Astrocyte (in vitro differentiated cells and primary cell): ENCODE measurements around the gene LOC128125822.

Source experiments
- DNase-seq: peaks from one replicate; pipeline ENCODE4 v3.0.0-alpha.2; 2010; ENCODE audit warnings: low read depth
- FAIRE-seq: peaks from 2 replicates; lab custom pipeline; 2011; peaks lifted over from hg19 to GRCh38; lab: Jason Lieb, UNC
- H2AFZ ChIP-seq: 2 replicates; pipeline ENCODE4 v1.6.0; 2012; ENCODE audit warnings: low read depth, low read length, inconsistent platforms
- H3K27ac ChIP-seq: 2 replicates; pipeline ENCODE4 v1.5.1; 2011; ENCODE audit warnings: low read depth, low read length, inconsistent platforms
- H3K27me3 ChIP-seq: 2 replicates; pipeline ENCODE4 v1.6.0; 2011; ENCODE audit warnings: low read length, inconsistent platforms; ENCODE audit not compliant: insufficient read depth
- H3K36me3 ChIP-seq: 2 replicates; pipeline ENCODE4 v1.5.1; 2011; ENCODE audit warnings: low read length, inconsistent platforms; ENCODE audit not compliant: insufficient read depth
- H3K4me1 ChIP-seq: 2 replicates; pipeline ENCODE4 v1.5.1; 2011; ENCODE audit warnings: low read length, inconsistent platforms; ENCODE audit not compliant: insufficient read depth
- H3K4me2 ChIP-seq: 2 replicates; pipeline ENCODE4 v1.6.0; 2012; ENCODE audit warnings: low read length, inconsistent platforms
- H3K4me3 ChIP-seq: 2 replicates; pipeline ENCODE4 v1.5.1; 2011; ENCODE audit warnings: low read depth, mild to moderate bottlenecking, low read length, inconsistent platforms; ENCODE audit not compliant: insufficient read depth
- H3K79me2 ChIP-seq: 2 replicates; pipeline ENCODE4 v1.6.0; 2012; ENCODE audit warnings: mild to moderate bottlenecking, low read length, inconsistent platforms; ENCODE audit not compliant: insufficient read depth
- H3K9ac ChIP-seq: 2 replicates; pipeline ENCODE4 v1.6.0; 2012; ENCODE audit warnings: mild to moderate bottlenecking, low read length, inconsistent platforms
- H3K9me3 ChIP-seq: 2 replicates; pipeline ENCODE4 v1.5.1; 2012; ENCODE audit warnings: low read depth, mild to moderate bottlenecking, low read length, inconsistent platforms; ENCODE audit not compliant: insufficient read depth
- H4K20me1 ChIP-seq: 2 replicates; pipeline ENCODE4 v1.6.0; 2012; ENCODE audit warnings: low read length, inconsistent platforms; ENCODE audit not compliant: insufficient read depth
- H3K27ac Mint-ChIP-seq: one replicate; pipeline ENCODE4 v1.8.0; 2021; ENCODE audit warnings: mild to moderate bottlenecking, mixed read lengths; ENCODE audit not compliant: unreplicated experiment
- H3K27me3 Mint-ChIP-seq: one replicate; pipeline ENCODE4 v1.8.0; 2021; ENCODE audit warnings: low read depth, mixed read lengths; ENCODE audit not compliant: unreplicated experiment
- H3K36me3 Mint-ChIP-seq: one replicate; pipeline ENCODE4 v1.8.0; 2021; ENCODE audit warnings: low read depth, mixed read lengths; ENCODE audit not compliant: unreplicated experiment
- H3K4me1 Mint-ChIP-seq: one replicate; pipeline ENCODE4 v1.8.0; 2021; ENCODE audit warnings: low read depth, mixed read lengths; ENCODE audit not compliant: unreplicated experiment
- H3K4me3 Mint-ChIP-seq: one replicate; pipeline ENCODE4 v1.8.0; 2021; ENCODE audit warnings: mild to moderate bottlenecking, moderate library complexity, mixed read lengths; ENCODE audit not compliant: unreplicated experiment
- H3K9me3 Mint-ChIP-seq: one replicate; pipeline ENCODE4 v1.8.0; 2021; ENCODE audit warnings: mild to moderate bottlenecking, mixed read lengths; ENCODE audit not compliant: unreplicated experiment
- CTCF ChIP-seq: IDR thresholded peaks from 2 replicates; pipeline ENCODE4 v1.5.1; 2011; ENCODE audit warnings: low read depth, mild to moderate bottlenecking, inconsistent platforms, low read length, moderate library complexity; ENCODE audit not compliant: insufficient read depth
- EZH2 ChIP-seq: IDR thresholded peaks from 2 replicates; pipeline ENCODE4 v1.6.1; 2012; ENCODE audit warnings: mild to moderate bottlenecking, low read length, inconsistent platforms; ENCODE audit not compliant: insufficient read depth

The LOC128125822 gene

GRCh38 chr6:63581355-63582013 is 9.2 kb downstream of the LOC128125822 start:
- FAIRE-seq (no peak), DNase-seq (no peak)
- no peak overlapping the region for H3K4me3 Mint-ChIP-seq
- no peak overlapping the region for H3K4me2 ChIP-seq
- H3K36me3 ChIP-seq: peaks cover 51% of the 10 kb centered on the region
- H3K4me3 ChIP-seq: no peak overlapping the region
- peaks cover 37% of the 10 kb centered on the region for H4K20me1 ChIP-seq
- H3K79me2 ChIP-seq: peaks cover 33% of the 10 kb centered on the region
- H3K9me3 ChIP-seq: no peaks in the 10 kb centered on the region
- peaks cover 5% of the 10 kb centered on the region for H3K4me1 Mint-ChIP-seq
- no peaks in the 10 kb centered on the region for H3K27me3 Mint-ChIP-seq
- H3K4me1 ChIP-seq: no peaks in the 10 kb centered on the region
- no peak overlapping the region for H2AFZ ChIP-seq
- peaks cover 19% of the 10 kb centered on the region for H3K36me3 Mint-ChIP-seq
- TF ChIP-seq EZH2 (no peak), CTCF (no peak)
- H3K27ac Mint-ChIP-seq: no peak overlapping the region
- no peak overlapping the region for H3K9ac ChIP-seq
- H3K27me3 ChIP-seq: no peaks in the 10 kb centered on the region
- no peak overlapping the region for H3K27ac ChIP-seq
- no peaks in the 10 kb centered on the region for H3K9me3 Mint-ChIP-seq

- DNase-seq (no peak), FAIRE-seq (no peak)
- Histone ChIP-seq H3K4me3 (no peak overlapping the region), H3K9ac (no peak overlapping the region), H3K9me3 (no peaks in the 10 kb centered on the region), H4K20me1 (peaks cover 27% of the 10 kb centered on the region), H3K36me3 (peaks cover 42% of the 10 kb centered on the region), H3K79me2 (peaks cover 22% of the 10 kb centered on the region), H2AFZ (no peak overlapping the region), H3K4me2 (no peak overlapping the region), H3K27me3 (no peaks in the 10 kb centered on the region), H3K4me1 (no peaks in the 10 kb centered on the region), H3K27ac (no peak overlapping the region)
- no peak for TF ChIP-seq CTCF
- TF ChIP-seq EZH2: no peak
- Mint-ChIP-seq H3K27me3 (no peaks in the 10 kb centered on the region), H3K36me3 (peaks cover 14% of the 10 kb centered on the region), H3K4me3 (no peak overlapping the region), H3K4me1 (peaks cover 1% of the 10 kb centered on the region), H3K9me3 (no peaks in the 10 kb centered on the region), H3K27ac (no peak overlapping the region)
Measured at GRCh38 chr6:63582579-63583231, 10.4 kb downstream of the LOC128125822 start.

GRCh38 chr6:63584125-63584514 is 11.8 kb downstream of the LOC128125822 start:
- no peak for FAIRE-seq

More at GRCh38 chr6:63584125-63584514, 11.8 kb downstream of the LOC128125822 start:
- H3K4me3 ChIP-seq: no peak overlapping the region
- Mint-ChIP-seq H3K36me3 (peaks cover 13% of the 10 kb centered on the region), H3K4me1 (peaks cover 1% of the 10 kb centered on the region), H3K27me3 (no peaks in the 10 kb centered on the region), H3K9me3 (no peaks in the 10 kb centered on the region), H3K4me3 (no peak overlapping the region), H3K27ac (no peak overlapping the region)
- peaks cover 10% of the 10 kb centered on the region for H3K79me2 ChIP-seq
- H3K9me3 ChIP-seq: no peaks in the 10 kb centered on the region
- no peak overlapping the region for H3K9ac ChIP-seq
- DNase-seq: no peak
- peaks cover 21% of the 10 kb centered on the region for H4K20me1 ChIP-seq
- H2AFZ ChIP-seq: no peak overlapping the region
- no peak overlapping the region for H3K27ac ChIP-seq
- TF ChIP-seq EZH2: no peak
- TF ChIP-seq CTCF: no peak
- H3K36me3 ChIP-seq: peaks cover 30% of the 10 kb centered on the region
- no peaks in the 10 kb centered on the region for H3K27me3 ChIP-seq
- no peaks in the 10 kb centered on the region for H3K4me1 ChIP-seq
- H3K4me2 ChIP-seq: no peak overlapping the region
